BJ (cell line): ENCODE data around the gene NPHP4. TPM values are rescaled to one million over a fixed set of nuclear protein-coding genes. Genes with fewer than 3 reads are reported as not detected.

Experiments
- CTCF ChIA-PET: fragments of 350-600 bp; formaldehyde crosslinking; extraction: SDS; loops from one replicate; lab custom pipeline; 2021; ENCODE audit warnings: antibody characterized with exemption, inconsistent platforms; lab: Yijun Ruan, JAX
- POLR2A ChIA-PET: fragments of 300-600 bp; sonication (Branson Sonifier 250); formaldehyde crosslinking; extraction: SDS; loops from one replicate; lab custom pipeline; 2021; ENCODE audit warnings: antibody characterized with exemption; lab: Charles Lee
- DNase-seq: peaks from one replicate; pipeline ENCODE4 v3.0.0-alpha.2; 2011; ENCODE audit warnings: low read depth
- H3K27me3 ChIP-seq: 2 replicates; pipeline ENCODE4 v1.6.0; 2011; ENCODE audit warnings: low read length; ENCODE audit not compliant: control insufficient read depth, insufficient read depth
- H3K36me3 ChIP-seq: 2 replicates; pipeline ENCODE4 v1.5.1; 2011; ENCODE audit warnings: low read length; ENCODE audit not compliant: control insufficient read depth, insufficient read depth
- H3K4me3 ChIP-seq: 2 replicates; pipeline ENCODE4 v1.5.1; 2011; ENCODE audit warnings: low read depth, mild to moderate bottlenecking, control low read depth, low read length
- polyA plus RNA-seq: library from polyadenylated mRNA; depleted of rRNA; stranded (reverse); fragments of >200 nt; gene quantifications from 2 replicates; pipeline ENCODE4 v1.2.3, GENCODE V29; 2011
- TF ChIP-seq, protein P1 (sequence below): IDR thresholded peaks from 2 replicates; pipeline ENCODE4 v1.5.1; 2011; ENCODE audit warnings: low read depth, mild to moderate bottlenecking, control low read depth, inconsistent platforms, low read length, moderate library complexity; ENCODE audit not compliant: insufficient read depth

Gene NPHP4
- polyA plus RNA-seq, 1 experiment = 4.3 TPM

DNA sequence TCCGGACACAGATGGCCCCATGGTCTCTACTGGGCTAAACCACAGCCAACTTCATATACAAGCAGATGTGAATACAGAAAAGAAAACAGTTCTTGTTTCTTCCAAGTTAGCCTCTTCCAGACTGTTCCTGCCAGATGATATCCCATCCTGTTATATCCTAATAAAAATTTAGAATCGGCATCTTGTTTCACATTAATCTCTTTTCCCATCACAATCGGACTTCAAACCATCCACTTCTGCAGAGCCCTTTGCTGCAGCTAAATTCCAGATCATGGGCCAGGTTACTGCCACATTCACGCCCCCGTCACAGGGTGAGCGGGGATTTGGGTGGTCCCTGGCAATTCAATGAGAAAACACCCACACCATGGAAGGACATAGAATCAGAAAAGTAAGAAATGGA is 57.2 kb downstream of the NPHP4 start:
- no peak overlapping the region for H3K4me3 ChIP-seq
- ChIA-PET CTCF (no interaction called here), POLR2A (no interaction called here)
- no peaks in the 10 kb centered on the region for H3K27me3 ChIP-seq
- no peak for DNase-seq
- H3K36me3 ChIP-seq = no peaks in the 10 kb centered on the region
- TF ChIP-seq, protein P1, sequence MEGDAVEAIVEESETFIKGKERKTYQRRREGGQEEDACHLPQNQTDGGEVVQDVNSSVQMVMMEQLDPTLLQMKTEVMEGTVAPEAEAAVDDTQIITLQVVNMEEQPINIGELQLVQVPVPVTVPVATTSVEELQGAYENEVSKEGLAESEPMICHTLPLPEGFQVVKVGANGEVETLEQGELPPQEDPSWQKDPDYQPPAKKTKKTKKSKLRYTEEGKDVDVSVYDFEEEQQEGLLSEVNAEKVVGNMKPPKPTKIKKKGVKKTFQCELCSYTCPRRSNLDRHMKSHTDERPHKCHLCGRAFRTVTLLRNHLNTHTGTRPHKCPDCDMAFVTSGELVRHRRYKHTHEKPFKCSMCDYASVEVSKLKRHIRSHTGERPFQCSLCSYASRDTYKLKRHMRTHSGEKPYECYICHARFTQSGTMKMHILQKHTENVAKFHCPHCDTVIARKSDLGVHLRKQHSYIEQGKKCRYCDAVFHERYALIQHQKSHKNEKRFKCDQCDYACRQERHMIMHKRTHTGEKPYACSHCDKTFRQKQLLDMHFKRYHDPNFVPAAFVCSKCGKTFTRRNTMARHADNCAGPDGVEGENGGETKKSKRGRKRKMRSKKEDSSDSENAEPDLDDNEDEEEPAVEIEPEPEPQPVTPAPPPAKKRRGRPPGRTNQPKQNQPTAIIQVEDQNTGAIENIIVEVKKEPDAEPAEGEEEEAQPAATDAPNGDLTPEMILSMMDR = no peak

DNA sequence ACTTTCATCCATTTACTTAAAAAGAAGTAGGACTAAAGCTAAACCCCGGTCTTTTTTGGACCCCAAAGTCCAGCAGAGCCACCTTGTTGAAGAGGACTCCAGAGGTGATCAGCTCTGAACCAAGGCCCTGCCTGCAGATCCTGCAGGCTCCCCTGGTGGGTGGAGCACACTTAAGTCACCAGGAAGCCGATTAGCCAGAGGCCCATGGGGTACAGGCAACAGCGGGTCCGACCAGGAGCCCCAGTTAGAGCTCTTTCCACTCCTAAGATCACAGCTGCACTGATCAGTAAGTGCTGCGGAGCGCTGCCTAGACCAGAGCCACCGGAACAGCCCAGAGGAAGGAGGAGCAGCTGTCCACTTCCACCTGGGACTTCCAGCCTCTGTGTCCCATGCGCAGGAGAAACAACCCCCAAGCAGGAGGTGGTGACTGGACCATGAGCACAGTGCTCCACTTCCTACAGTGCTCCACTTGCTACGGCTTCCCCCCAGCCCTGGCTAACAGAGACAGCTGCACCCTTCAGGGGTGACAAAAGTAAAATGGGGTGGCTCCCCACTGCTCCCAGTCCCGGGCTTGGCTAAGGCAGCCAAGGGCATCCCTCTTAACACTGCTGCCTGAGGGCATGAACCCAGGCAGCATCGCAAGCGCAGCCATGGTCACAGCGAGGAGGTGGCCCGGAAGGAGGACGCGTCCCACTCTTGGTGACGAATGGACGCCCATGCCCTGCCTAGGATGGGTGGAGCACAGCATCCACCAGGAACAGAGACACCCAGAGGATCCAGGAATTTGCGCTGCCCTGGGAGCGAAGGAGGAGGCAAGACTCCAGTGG is 58.0 kb downstream of the NPHP4 start:
- ChIA-PET CTCF (interaction anchor here (0.5 to 1.3 kb wide), 2 partner anchors 17 to 332 kb away, joined by 3 to 4 read pairs; no protein-coding TSS in a partner anchor), POLR2A (no interaction called here)
- Histone ChIP-seq H3K4me3 (no peak overlapping the region), H3K36me3 (no peaks in the 10 kb centered on the region), H3K27me3 (no peaks in the 10 kb centered on the region)
- no peak for DNase-seq
- TF ChIP-seq, protein P1 = no peak

DNA sequence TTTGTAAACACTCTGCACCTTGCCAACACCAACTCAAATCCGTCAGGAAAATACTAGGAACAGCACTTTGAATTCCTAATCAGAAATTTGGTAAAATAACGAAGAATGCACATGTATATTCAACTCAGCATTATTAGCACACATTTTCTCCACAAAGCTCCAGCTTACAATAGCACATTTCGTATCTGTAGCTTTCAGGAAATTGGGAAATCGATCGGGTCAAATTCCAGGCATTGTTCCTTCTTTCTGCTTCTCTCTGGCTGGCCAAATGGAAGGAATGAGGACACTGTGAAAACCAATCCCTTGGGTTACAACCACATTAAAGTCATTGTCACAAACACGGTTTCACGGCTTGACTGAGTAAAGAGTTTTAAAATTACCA is 58.6 kb downstream of the NPHP4 start:
- TF ChIP-seq, protein P1 = no peak
- no peak for DNase-seq
- ChIA-PET CTCF (interaction anchor here (1.3 kb wide), 1 partner anchor 17 kb away, joined by 4 read pairs; no protein-coding TSS in a partner anchor), POLR2A (no interaction called here)
- Histone ChIP-seq H3K4me3 (no peak overlapping the region), H3K36me3 (no peaks in the 10 kb centered on the region), H3K27me3 (no peaks in the 10 kb centered on the region)

DNA sequence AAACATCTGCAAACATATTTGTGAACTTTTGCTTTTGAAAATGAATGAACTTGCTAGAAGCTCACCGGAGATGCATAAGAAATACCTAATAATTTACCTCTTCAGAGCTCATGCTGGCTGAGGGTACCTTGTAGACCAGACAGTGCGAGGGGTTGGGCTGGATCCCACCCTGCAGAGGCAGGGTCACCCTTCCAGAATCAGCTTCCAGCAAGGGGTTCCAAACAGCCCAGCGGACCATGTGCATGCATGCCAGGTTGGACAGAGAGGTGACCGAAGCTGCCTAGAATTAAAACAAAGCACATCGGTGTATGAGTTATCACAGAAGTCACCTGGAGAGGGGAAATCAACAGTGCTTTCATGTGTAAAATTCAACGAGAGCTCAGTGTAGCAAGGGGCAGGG is 59.2 kb downstream of the NPHP4 start:
- TF ChIP-seq, protein P1 = no peak
- DNase-seq = no peak
- ChIA-PET POLR2A (no interaction called here), CTCF (interaction anchor here (0.8 to 1.3 kb wide), 2 partner anchors 16 to 17 kb away, joined by 3 to 4 read pairs; no protein-coding TSS in a partner anchor)
- no peaks in the 10 kb centered on the region for H3K27me3 ChIP-seq
- no peaks in the 10 kb centered on the region for H3K36me3 ChIP-seq
- H3K4me3 ChIP-seq = no peak overlapping the region

DNA sequence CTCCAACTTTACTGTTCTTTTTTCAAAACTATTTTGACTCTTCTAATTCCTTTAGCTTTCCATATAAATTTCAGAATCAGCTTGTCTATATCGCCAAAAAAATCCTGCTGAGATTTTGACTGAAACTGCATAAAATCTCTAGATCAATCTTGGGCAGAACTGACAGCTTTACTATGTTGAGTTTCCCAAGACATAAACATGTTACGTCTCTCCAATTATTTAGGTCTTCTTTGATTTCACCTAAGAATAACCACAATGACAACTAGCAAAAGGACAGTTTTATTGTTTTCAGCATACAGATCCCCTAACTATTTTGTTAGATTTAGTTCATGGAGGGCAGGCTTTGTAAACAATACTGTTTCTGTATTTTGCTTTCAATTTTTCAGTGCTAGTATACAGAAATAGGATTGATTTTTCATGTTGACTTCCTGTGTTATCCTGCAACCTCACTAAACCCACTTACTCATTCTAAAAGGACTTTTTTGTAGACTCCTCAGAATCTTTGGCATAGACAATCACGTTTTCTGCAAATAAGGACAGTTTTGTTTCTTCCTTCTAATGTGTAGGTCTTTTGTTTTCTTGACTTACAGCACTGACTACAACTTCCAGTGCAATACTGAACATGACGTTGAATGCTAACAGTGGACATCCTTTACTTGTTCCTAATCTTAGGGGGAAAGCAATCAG is 63.4 kb downstream of the NPHP4 start:
- H3K36me3 ChIP-seq = peaks cover 3% of the 10 kb centered on the region; the same call in 1 of the 2 replicates
- H3K27me3 ChIP-seq = no peaks in the 10 kb centered on the region
- no peak for DNase-seq
- ChIA-PET CTCF (no interaction called here), POLR2A (no interaction called here)
- H3K4me3 ChIP-seq = no peak overlapping the region
- TF ChIP-seq, protein P1 = no peak
